HepG2 (cell line): Measurements from ENCODE around the gene MTA1. TPM values are rescaled to one million over a fixed set of nuclear protein-coding genes. Genes with fewer than 3 reads are reported as not detected.

ENCODE experiments used
- FOXA3 ChIP-seq: IDR thresholded peaks from 2 replicates; pipeline ENCODE4 v1.6.1; 2016; ENCODE audit warnings: missing genetic modification reagents, missing compliant biosample characterization
- MAF1 ChIP-seq: sonication (generic); formaldehyde crosslinking; IDR thresholded peaks from 2 replicates; pipeline ENCODE4 v1.5.0; 2020; ENCODE audit warnings: missing genetic modification reagents, borderline replicate concordance
- NFRKB ChIP-seq: fragments of 450-650 bp; IDR thresholded peaks from 2 replicates; pipeline ENCODE4 v1.6.1; 2017
- YY1 ChIP-seq: IDR thresholded peaks from 2 replicates; pipeline ENCODE4 v1.6.1; 2011; ENCODE audit warnings: low read length, low read depth, moderate library complexity, mild to moderate bottlenecking; ENCODE audit not compliant: insufficient read depth, insufficient replicate concordance
- ZNF263 ChIP-seq: sonication (generic); formaldehyde crosslinking; IDR thresholded peaks from 2 replicates; pipeline ENCODE4 v1.4.0; 2020; ENCODE audit warnings: missing genetic modification reagents
- ZNF572 ChIP-seq: sonication (generic); formaldehyde crosslinking; IDR thresholded peaks from 2 replicates; pipeline ENCODE4 v1.5.1; 2020; ENCODE audit warnings: mild to moderate bottlenecking, missing genetic modification reagents
- ZNF75D ChIP-seq: sonication (generic); formaldehyde crosslinking; IDR thresholded peaks from 2 replicates; pipeline ENCODE4 v1.8.1; 2023; ENCODE audit warnings: missing genetic modification reagents, mild to moderate bottlenecking, borderline replicate concordance
- polyA plus RNA-seq, 8 experiments: library from polyadenylated mRNA; depleted of rRNA in 3 of 8; stranded (reverse) in 7 of 8; unstranded in 1 of 8; fragments of >200 nt; fragmentation: Illumina TruSeq in 4 of 8; extraction: Trizol in 4 of 8; gene quantifications; 2 replicates each; pipeline versions ENCODE4 v1.2.1 to v1.2.3, GENCODE V29; 2011 to 2016; ENCODE audit warnings: low read depth in 4 of 8, missing spikeins in 1 of 8, mixed read lengths in 1 of 8; ENCODE audit not compliant: insufficient read depth in 1 of 8
- total RNA-seq, 5 experiments: library from RNA; depleted of rRNA; stranded (reverse); fragments of >200 nt; fragmentation: Illumina TruSeq; extraction: Trizol; gene quantifications; 2 replicates each; pipeline ENCODE4 v1.2.3, GENCODE V29; 2016; ENCODE audit warnings: low read depth in 1 of 5
- TF ChIP-seq, protein P1 (sequence below): sonication (generic); formaldehyde crosslinking; IDR thresholded peaks from 2 replicates; pipeline ENCODE4 v1.4.0; 2020; ENCODE audit warnings: missing genetic modification reagents
- TF ChIP-seq, protein P2 (sequence below): sonication (generic); formaldehyde crosslinking; IDR thresholded peaks from 2 replicates; pipeline ENCODE4 v1.5.1; 2020; ENCODE audit warnings: mild to moderate bottlenecking, missing genetic modification reagents
- TF ChIP-seq, protein P3 (sequence below): sonication (generic); formaldehyde crosslinking; IDR thresholded peaks from 2 replicates; pipeline ENCODE4 v1.5.1; 2020; ENCODE audit warnings: missing genetic modification reagents, mild to moderate bottlenecking, borderline replicate concordance
- TF ChIP-seq, protein P4 (sequence below): sonication (generic); formaldehyde crosslinking; IDR thresholded peaks from 2 replicates; pipeline ENCODE4 v1.4.0; 2020; ENCODE audit warnings: missing genetic modification reagents
- TF ChIP-seq, protein P5 (sequence below): conservative IDR thresholded peaks from 2 replicates; pipeline ENCODE4 v1.6.1; 2018; ENCODE audit warnings: missing genetic modification reagents

The MTA1 gene
- total and polyA plus RNA-seq, 2 of the 13 experiments (the other 11 are each of a cell fraction or from before 2014, with no cell fraction given): 35.2 to 85.8 TPM

DNA sequence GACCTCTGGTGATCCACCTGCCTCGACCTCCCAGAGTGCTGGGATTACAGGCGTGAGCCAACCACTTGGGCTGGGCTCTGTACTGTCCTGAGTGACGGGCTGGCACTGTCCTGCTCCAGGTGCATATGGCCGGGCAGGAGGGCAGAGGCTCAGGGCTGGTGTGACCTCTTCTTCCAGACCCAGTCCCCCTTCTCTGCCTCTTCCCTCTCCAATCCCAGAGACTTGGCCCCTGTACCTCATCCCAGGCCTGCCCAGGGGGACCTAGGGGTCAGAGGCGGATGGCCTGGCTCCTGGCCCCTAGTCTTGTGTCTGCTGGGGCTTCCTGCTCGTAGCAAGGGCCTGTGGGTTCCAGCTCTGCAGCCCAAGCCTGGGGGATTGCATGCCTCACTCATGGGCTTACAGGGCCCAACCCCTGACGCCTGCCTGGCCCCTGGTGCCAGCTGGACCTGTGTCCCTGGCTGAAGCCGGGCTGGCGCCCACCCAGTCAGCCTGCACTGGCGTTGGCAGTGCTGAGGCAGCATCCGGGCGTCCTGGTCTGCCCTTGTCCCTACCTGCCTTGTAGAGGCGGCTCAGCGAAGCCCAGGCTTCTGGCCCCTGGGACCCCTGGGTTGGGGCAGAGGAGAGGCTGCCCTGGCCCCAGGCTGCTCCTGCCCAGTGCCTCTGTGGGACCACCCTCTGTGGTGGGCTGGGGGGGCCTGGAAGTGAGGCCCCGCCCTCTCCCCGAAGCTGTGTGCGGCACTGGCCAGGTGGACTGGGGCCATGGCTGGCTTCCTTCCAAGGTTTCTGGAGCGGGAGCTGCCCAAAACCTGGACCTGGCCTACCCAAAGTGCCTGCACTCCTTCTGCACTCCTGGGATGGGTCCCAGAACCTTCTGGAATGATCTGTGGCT lies 75.7 kb downstream of the MTA1 start (continued):
- TF ChIP-seq, protein P1, sequence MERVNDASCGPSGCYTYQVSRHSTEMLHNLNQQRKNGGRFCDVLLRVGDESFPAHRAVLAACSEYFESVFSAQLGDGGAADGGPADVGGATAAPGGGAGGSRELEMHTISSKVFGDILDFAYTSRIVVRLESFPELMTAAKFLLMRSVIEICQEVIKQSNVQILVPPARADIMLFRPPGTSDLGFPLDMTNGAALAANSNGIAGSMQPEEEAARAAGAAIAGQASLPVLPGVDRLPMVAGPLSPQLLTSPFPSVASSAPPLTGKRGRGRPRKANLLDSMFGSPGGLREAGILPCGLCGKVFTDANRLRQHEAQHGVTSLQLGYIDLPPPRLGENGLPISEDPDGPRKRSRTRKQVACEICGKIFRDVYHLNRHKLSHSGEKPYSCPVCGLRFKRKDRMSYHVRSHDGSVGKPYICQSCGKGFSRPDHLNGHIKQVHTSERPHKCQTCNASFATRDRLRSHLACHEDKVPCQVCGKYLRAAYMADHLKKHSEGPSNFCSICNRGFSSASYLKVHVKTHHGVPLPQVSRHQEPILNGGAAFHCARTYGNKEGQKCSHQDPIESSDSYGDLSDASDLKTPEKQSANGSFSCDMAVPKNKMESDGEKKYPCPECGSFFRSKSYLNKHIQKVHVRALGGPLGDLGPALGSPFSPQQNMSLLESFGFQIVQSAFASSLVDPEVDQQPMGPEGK (CRISPR knock-in tag): peak; percentile 92
- no peak for TF ChIP-seq ZNF75D (CRISPR knock-in tag)
- TF ChIP-seq YY1: peak; percentile 22
- TF ChIP-seq, protein P2, sequence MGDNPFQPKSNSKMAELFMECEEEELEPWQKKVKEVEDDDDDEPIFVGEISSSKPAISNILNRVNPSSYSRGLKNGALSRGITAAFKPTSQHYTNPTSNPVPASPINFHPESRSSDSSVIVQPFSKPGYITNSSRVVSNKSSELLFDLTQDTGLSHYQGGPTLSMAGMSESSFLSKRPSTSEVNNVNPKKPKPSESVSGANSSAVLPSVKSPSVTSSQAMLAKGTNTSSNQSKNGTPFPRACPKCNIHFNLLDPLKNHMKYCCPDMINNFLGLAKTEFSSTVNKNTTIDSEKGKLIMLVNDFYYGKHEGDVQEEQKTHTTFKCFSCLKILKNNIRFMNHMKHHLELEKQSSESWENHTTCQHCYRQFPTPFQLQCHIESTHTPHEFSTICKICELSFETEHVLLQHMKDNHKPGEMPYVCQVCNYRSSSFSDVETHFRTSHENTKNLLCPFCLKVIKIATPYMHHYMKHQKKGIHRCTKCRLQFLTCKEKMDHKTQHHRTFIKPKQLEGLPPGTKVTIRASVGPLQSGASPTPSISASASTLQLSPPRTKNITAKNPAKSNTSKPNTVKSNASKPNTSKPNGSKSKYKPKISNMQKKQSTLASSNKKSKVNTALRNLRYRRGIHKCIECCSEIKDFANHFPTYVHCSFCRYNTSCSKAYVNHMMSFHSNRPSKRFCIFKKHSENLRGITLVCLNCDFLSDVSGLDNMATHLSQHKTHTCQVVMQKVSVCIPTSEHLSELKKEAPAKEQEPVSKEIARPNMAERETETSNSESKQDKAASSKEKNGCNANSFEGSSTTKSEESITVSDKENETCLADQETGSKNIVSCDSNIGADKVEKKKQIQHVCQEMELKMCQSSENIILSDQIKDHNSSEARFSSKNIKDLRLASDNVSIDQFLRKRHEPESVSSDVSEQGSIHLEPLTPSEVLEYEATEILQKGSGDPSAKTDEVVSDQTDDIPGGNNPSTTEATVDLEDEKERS (CRISPR knock-in tag): 0 out of 2 replicates have a peak, but pooled peaks have one; percentile 35
- peak; percentile 45; the same call in 1 of the 2 replicates for TF ChIP-seq ZNF263 (CRISPR knock-in tag)
- TF ChIP-seq, protein P3, sequence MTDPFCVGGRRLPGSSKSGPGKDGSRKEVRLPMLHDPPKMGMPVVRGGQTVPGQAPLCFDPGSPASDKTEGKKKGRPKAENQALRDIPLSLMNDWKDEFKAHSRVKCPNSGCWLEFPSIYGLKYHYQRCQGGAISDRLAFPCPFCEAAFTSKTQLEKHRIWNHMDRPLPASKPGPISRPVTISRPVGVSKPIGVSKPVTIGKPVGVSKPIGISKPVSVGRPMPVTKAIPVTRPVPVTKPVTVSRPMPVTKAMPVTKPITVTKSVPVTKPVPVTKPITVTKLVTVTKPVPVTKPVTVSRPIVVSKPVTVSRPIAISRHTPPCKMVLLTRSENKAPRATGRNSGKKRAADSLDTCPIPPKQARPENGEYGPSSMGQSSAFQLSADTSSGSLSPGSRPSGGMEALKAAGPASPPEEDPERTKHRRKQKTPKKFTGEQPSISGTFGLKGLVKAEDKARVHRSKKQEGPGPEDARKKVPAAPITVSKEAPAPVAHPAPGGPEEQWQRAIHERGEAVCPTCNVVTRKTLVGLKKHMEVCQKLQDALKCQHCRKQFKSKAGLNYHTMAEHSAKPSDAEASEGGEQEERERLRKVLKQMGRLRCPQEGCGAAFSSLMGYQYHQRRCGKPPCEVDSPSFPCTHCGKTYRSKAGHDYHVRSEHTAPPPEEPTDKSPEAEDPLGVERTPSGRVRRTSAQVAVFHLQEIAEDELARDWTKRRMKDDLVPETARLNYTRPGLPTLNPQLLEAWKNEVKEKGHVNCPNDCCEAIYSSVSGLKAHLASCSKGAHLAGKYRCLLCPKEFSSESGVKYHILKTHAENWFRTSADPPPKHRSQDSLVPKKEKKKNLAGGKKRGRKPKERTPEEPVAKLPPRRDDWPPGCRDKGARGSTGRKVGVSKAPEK: 0 out of 2 replicates have a peak, but pooled peaks have one; percentile 49
- TF ChIP-seq FOXA3 (CRISPR knock-in tag): no peak
- TF ChIP-seq NFRKB: no peak
- TF ChIP-seq MAF1 (CRISPR knock-in tag): 0 out of 2 replicates have a peak, but pooled peaks have one; percentile 24
- TF ChIP-seq, protein P4, sequence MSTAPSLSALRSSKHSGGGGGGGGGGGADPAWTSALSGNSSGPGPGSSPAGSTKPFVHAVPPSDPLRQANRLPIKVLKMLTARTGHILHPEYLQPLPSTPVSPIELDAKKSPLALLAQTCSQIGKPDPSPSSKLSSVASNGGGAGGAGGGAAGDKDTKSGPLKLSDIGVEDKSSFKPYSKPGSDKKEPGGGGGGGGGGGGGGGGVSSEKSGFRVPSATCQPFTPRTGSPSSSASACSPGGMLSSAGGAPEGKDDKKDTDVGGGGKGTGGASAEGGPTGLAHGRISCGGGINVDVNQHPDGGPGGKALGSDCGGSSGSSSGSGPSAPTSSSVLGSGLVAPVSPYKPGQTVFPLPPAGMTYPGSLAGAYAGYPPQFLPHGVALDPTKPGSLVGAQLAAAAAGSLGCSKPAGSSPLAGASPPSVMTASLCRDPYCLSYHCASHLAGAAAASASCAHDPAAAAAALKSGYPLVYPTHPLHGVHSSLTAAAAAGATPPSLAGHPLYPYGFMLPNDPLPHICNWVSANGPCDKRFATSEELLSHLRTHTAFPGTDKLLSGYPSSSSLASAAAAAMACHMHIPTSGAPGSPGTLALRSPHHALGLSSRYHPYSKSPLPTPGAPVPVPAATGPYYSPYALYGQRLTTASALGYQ (CRISPR knock-in tag): 0 out of 2 replicates have a peak, but pooled peaks have one; percentile 11
- no peak for TF ChIP-seq ZNF572
- TF ChIP-seq, protein P5, sequence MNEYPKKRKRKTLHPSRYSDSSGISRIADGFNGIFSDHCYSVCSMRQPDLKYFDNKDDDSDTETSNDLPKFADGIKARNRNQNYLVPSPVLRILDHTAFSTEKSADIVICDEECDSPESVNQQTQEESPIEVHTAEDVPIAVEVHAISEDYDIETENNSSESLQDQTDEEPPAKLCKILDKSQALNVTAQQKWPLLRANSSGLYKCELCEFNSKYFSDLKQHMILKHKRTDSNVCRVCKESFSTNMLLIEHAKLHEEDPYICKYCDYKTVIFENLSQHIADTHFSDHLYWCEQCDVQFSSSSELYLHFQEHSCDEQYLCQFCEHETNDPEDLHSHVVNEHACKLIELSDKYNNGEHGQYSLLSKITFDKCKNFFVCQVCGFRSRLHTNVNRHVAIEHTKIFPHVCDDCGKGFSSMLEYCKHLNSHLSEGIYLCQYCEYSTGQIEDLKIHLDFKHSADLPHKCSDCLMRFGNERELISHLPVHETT (CRISPR knock-in tag): no peak
